ENCODE measurements around the gene PKD1.
"Not testable (repeated sequence)": the region's sequence is repeated elsewhere in the genome, so short reads cannot be mapped to it uniquely, and the experiment has no call there.

Gene PKD1

DNA sequence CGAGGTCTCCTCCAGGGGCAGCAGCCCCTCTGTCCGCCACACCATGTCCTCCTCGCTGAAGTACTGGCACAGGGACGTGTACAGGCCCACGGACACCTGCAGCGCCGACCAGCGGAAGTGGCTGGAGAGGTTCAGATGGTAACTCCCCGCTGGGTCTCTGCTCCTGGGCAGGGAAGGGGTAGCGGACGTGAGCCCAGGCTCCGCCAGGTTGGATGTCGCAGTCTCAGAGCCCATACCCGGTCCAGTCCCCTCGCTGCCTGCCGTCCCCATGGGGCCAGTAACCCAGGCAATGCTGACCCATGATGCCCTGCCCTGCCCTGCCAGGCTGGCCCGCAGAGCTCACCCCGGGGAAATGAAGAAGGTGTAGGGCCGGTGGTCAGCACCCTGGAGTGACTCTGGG lies 33.2 kb downstream of the PKD1 start:
- no peak for TF ChIP-seq Cebpa-rat (IDR thresholded peaks at IDR 0.05)
- H3K9me3 ChIP-seq: no peaks in the 10 kb centered on the region
- no peaks in the 10 kb centered on the region for H3K4me1 ChIP-seq
- H3K27me3 ChIP-seq: no peaks in the 10 kb centered on the region
- H3K4me3 ChIP-seq: no peak overlapping the region
- no peak overlapping the region for H3K27ac ChIP-seq
- H3K36me3 ChIP-seq: peaks cover 70% of the 10 kb centered on the region
- H3K9ac ChIP-seq: no peak overlapping the region
- H4K20me1 ChIP-seq: 0 out of 2 replicates have a peak, but pooled peaks cover 5% of the 10 kb centered on the region
- H3K4me2 ChIP-seq: no peak overlapping the region

DNA sequence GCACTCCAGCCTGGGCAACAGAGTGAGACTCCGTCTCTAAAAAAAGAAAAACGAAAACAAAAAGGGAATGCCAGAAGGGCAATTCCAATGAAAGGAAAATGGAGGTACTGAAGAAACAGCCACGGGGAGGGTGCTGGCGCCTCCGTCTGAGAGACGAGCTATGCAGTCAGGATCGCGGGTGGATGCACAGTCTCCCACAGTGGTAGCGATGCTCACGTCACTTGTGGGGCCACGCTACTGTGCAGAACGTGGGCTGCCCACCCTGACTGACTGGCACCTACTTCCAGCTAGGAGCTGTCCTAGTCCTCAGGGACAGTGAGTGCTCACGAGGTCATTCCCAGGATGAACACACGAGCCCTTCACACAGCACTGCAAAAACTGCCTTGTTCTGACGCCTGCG lies 34.1 kb downstream of the PKD1 start:
- not testable (repeated sequence) for H3K9me3 ChIP-seq, H4K20me1 ChIP-seq, H3K4me3 ChIP-seq, H3K27me3 ChIP-seq, H3K27ac ChIP-seq, H3K9ac ChIP-seq, H3K4me1 ChIP-seq, H3K4me2 ChIP-seq
- peaks cover 72% of the 10 kb centered on the region for H3K36me3 ChIP-seq

DNA sequence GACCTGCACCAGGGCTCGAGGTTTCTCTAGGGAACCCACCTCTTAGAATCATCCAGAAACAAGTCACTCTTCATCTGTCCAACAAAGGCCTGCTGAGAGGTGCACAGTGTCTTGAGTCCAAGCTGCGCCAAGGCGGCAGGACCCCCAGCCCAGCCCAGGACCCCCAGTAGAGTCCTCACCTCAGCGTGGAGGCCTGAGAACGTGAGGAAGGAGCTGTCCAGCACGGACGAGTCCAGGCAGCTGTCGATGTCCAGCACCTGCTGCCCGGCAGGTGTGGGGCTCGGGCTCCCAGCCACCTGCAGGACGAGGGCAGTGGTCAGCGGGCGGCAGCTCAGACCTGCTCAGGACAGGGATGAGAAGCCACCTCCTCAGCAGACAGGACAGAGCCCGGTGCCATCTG lies 38.0 kb downstream of the PKD1 start:
- H3K4me1 ChIP-seq, H3K27me3 ChIP-seq, H3K9ac ChIP-seq, H3K4me3 ChIP-seq, H3K27ac ChIP-seq, H3K9me3 ChIP-seq, H3K4me2 ChIP-seq: not testable (repeated sequence)
- Histone ChIP-seq H4K20me1 (peaks cover 20% of the 10 kb centered on the region; the same call in 1 of the 2 replicates), H3K36me3 (peaks cover 88% of the 10 kb centered on the region)

DNA sequence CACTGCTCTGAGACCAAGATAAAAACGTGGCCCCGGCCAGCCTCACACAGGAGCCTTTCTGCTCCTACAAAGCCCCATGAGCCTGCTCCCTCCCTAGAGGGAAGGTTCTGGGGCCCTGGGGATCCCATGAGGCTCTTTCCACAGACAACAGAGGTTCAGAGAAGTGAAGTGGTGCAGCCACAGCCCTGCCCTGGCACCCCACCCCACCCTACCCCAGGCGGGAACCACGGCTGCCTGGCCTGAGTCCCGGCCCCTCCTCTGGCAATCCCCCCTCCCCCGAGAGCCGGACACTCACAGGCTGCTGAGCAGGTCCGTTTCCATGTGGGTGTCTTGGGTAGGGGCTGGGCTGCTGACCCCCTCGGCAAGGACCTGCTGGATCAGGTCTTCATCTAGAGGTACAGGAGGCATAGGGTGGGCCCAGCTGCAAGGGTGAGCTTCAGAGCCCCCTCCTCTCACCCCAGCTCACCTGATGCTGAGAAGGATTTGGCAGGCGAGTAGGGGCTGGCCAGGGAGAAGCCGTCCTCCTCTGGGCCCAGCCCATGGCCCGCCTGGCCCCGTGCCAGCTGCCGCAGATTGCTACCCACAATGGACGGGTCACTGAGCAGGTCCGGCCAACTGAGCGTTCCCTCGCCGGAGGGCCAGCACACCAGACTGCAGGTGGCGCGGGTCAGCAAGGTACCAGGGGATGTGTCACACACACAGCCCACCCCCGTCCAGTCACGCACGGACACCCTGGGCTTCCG lies 38.7 kb downstream of the PKD1 start:
- Histone ChIP-seq H3K9me3 (no peaks in the 10 kb centered on the region), H3K4me2 (no peak overlapping the region), H3K27ac (no peak overlapping the region), H3K27me3 (no peaks in the 10 kb centered on the region), H3K4me1 (0 out of 2 replicates have a peak, but pooled peaks cover 4% of the 10 kb centered on the region), H3K36me3 (peaks cover 89% of the 10 kb centered on the region), H3K9ac (no peak overlapping the region), H4K20me1 (peaks cover 25% of the 10 kb centered on the region; the same call in 1 of the 2 replicates), H3K4me3 (no peak overlapping the region)
- TF ChIP-seq Cebpa-rat (IDR thresholded peaks at IDR 0.05): no peak

DNA sequence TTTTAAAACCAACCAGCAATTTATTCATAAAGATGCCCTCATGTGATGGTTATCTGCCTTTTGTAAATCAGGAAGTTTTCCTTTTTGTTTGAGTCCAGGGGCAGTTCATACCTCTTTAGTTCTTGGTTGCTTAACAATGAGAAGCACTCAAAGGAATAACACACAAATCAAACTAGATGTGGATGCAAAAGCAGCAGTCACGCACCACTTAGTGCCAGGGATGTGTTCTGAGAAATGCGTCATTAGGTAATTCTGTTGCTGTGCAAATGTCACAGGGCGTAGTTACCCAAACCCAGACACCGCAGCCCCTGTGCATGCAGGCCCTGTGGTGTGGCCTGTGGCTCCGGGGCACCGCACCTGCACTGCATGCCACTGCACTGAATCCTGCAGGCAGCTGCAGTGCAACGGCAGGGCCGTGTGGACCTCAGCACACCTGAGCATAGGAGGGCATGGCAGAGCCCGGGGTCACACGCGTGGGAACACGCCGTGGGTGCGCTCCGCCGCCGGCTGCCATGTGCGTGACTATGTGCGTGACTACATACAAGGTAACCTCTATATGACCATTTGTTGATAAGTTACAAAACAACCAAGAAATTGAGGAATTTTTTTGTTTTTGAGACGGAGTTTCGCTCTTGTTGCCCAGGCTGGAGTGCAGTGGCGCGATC lies 39.6 kb downstream of the PKD1 start:
- peaks cover 91% of the 10 kb centered on the region for H3K36me3 ChIP-seq

DNA sequence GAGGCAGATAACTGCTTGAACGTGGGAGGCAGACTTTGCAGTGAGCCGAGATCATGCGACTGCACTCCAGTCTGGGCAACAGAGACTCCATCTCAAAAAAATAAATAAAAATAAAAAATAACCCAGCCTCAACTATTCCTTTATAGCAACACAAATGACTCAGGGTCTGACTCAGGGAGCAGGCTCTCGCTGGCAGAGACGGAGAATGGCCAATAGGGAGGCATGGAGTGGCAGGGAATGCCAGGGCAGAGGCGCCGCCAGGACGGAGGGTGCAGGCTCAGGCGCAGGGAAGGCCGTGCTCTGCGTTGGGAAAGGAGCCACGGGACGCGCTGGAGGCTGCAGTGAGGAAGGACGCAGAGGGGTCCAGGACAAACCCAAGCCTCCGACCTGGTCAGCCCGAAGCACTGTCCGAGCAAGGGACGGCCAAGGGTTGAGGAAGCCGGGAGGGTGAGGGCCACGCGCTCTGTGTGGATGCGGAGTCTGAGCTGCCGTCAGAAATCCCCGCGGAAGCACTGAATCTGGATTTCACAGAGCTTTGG lies 40.3 kb downstream of the PKD1 start:
- no peak overlapping the region for H3K4me2 ChIP-seq
- peaks cover 90% of the 10 kb centered on the region for H3K36me3 ChIP-seq
- H3K4me1 ChIP-seq: 0 out of 2 replicates have a peak, but pooled peaks cover 4% of the 10 kb centered on the region
- TF ChIP-seq Cebpa-rat (IDR thresholded peaks at IDR 0.05): no peak
- H3K9me3 ChIP-seq: no peaks in the 10 kb centered on the region
- no peak overlapping the region for H3K27ac ChIP-seq
- no peaks in the 10 kb centered on the region for H3K27me3 ChIP-seq
- H3K9ac ChIP-seq: no peak overlapping the region
- peaks cover 26% of the 10 kb centered on the region; the same call in 1 of the 2 replicates for H4K20me1 ChIP-seq
- no peak overlapping the region for H3K4me3 ChIP-seq

More for the DNA sequence above, 39.6 kb downstream of the PKD1 start:
- Histone ChIP-seq H3K27me3 (no peaks in the 10 kb centered on the region), H3K4me1 (0 out of 2 replicates have a peak, but pooled peaks cover 4% of the 10 kb centered on the region), H3K9ac (no peak overlapping the region), H3K4me2 (no peak overlapping the region), H3K4me3 (no peak overlapping the region), H3K9me3 (no peaks in the 10 kb centered on the region), H3K27ac (no peak overlapping the region), H4K20me1 (peaks cover 25% of the 10 kb centered on the region; the same call in 1 of the 2 replicates)
- no peak for TF ChIP-seq Cebpa-rat (IDR thresholded peaks at IDR 0.05)

DNA sequence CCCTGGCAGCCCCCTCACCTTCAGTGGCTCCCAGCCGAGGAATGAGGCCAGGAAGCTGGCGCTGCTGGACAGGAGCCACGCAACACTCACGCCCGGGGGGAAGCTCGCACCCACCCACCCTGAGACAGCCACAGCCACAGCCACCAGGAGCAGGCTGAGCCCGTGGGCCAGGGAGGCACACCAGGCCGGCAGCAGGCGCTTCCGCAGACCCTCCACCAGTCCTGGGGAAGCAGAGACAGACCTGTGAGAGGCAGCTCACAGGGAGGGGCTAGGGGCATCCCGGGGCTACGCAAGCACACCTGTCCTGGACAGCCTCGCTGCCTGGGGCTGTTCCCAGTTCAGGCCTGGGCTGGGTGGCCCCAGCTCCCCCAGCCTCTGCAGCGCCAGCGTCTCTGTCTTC lies 41.9 kb downstream of the PKD1 start:
- no peak overlapping the region for H3K4me2 ChIP-seq
- H3K27me3 ChIP-seq: no peaks in the 10 kb centered on the region
- no peak overlapping the region for H3K4me3 ChIP-seq
- no peak overlapping the region for H3K27ac ChIP-seq
- H3K9ac ChIP-seq: no peak overlapping the region
- H3K36me3 ChIP-seq: peaks cover 90% of the 10 kb centered on the region
- H4K20me1 ChIP-seq: peaks cover 42% of the 10 kb centered on the region
- H3K9me3 ChIP-seq: no peaks in the 10 kb centered on the region
- peaks cover 10% of the 10 kb centered on the region; the same call in 1 of the 2 replicates for H3K4me1 ChIP-seq
- no peak for TF ChIP-seq Cebpa-rat (IDR thresholded peaks at IDR 0.05)

DNA sequence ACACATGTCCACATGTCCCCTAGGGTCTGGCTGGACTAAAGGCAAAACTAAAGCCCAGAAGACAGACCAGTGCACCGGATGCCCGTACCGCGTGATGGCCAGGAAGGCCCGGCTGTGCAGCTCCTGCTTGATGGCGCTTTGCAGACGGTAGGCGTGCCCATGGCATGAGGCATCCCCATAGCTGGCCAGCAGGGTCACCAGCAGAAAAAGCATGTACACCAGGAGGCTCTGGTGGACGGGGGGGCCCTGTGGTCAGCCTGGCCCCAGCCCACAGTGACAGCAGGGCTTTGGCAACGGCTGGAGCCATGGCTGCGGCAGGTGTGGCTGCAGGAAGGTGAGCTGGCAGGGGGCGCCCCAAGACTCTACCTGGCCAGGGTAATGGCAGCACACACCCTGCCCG lies 42.8 kb downstream of the PKD1 start:
- no peak overlapping the region for H3K4me2 ChIP-seq
- no peaks in the 10 kb centered on the region for H3K27me3 ChIP-seq
- H3K4me3 ChIP-seq: no peak overlapping the region
- H4K20me1 ChIP-seq: peaks cover 51% of the 10 kb centered on the region
- peaks cover 20% of the 10 kb centered on the region for H3K4me1 ChIP-seq
- peaks cover 98% of the 10 kb centered on the region for H3K36me3 ChIP-seq
- TF ChIP-seq Cebpa-rat (IDR thresholded peaks at IDR 0.05): no peak
- H3K27ac ChIP-seq: no peak overlapping the region
- H3K9me3 ChIP-seq: no peaks in the 10 kb centered on the region
- no peak overlapping the region for H3K9ac ChIP-seq

DNA sequence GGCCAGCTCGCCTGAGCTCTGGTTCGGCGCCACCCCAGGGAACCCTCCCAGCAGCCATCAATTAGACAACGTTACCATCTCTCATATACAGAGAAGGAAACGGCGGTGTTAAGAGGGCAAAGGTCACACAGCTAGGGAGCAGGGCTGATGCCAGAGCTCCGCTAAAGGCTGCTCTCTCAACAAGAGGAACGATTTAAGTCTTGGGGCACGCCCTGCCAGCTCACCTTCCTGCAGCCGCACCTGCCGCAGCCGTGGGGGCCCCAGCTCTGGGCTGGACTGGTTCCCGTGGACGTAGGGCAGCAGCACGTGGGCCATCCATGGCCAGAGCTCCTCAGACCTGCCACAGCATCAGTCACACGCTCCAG lies 43.5 kb downstream of the PKD1 start:
- Histone ChIP-seq H3K27ac (no peak overlapping the region), H3K4me1 (peaks cover 25% of the 10 kb centered on the region), H3K4me3 (no peak overlapping the region), H3K36me3 (peaks cover 98% of the 10 kb centered on the region), H3K27me3 (no peaks in the 10 kb centered on the region), H3K9me3 (no peaks in the 10 kb centered on the region), H3K4me2 (no peak overlapping the region), H4K20me1 (peaks cover 57% of the 10 kb centered on the region), H3K9ac (no peak overlapping the region)
- no peak for TF ChIP-seq Cebpa-rat (IDR thresholded peaks at IDR 0.05)

DNA sequence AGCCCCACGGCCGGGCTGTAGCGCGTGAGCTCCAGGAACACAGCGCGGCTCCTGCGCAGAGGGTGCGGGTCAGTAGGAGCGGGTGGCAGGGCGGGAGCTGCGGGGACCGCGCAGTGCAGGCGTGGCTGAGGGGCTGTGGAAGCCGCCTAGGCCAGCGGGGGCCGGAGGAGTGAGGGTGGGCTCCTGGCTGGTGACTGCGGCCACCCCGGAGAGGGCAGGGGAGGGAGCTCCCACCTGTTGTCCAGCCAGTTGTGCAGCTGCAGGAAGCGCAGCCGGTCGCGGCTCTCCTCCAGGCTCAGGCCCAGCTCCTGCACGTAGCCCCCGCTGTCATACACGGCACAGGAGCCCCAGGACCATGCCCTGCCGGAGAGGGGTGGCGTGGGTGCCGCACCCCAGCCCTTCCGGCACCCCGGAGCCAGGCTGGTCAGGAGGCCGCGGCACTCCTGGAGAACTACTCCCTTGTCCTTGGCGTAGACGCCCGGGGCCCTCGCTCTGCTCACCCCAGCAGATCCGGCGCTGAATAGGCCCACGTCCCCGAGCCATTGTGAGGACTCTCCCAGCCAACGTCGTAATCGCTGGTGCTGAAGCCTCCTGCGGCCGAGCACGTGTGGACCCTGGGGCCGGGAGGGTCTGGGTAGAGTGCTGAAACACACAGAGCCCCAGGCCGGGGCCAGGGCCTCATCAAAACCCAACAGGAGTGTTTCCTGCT lies 44.0 kb downstream of the PKD1 start:
- Histone ChIP-seq H3K36me3 (peaks cover 97% of the 10 kb centered on the region), H3K27ac (no peak overlapping the region), H4K20me1 (peaks cover 63% of the 10 kb centered on the region), H3K9ac (no peak overlapping the region), H3K4me3 (no peak overlapping the region), H3K4me2 (no peak overlapping the region), H3K4me1 (peaks cover 28% of the 10 kb centered on the region), H3K9me3 (no peaks in the 10 kb centered on the region), H3K27me3 (no peaks in the 10 kb centered on the region)
- TF ChIP-seq Cebpa-rat (IDR thresholded peaks at IDR 0.05): no peak

All from BLaER1 (cell line).